Keratinocyte (primary cell): ENCODE data around the gene SF1. TPM values are rescaled to one million over a fixed set of nuclear protein-coding genes. Genes with fewer than 3 reads are reported as not detected.
"Not testable (repeated sequence)": the region's sequence is repeated elsewhere in the genome, so short reads cannot be mapped to it uniquely, and the experiment has no call there.

Experiments used
- DNase-seq: peaks from one replicate; pipeline ENCODE4 v3.0.0-alpha.2; 2011; ENCODE audit warnings: low read depth, missing footprints, low spot score
- FAIRE-seq: peaks from 2 replicates; lab custom pipeline; 2011; peaks lifted over from hg19 to GRCh38; lab: Jason Lieb, UNC
- H2AFZ ChIP-seq: 2 replicates; pipeline ENCODE4 v1.6.0; 2012; ENCODE audit warnings: low read length, control low read depth, inconsistent platforms; ENCODE audit not compliant: control insufficient read depth
- H3K27ac ChIP-seq: 2 replicates; pipeline ENCODE4 v1.5.1; 2011; ENCODE audit warnings: low read length; ENCODE audit not compliant: control insufficient read depth, insufficient read depth
- H3K27me3 ChIP-seq: 3 replicates; pipeline ENCODE4 v1.6.0; 2011; ENCODE audit warnings: low read length; ENCODE audit not compliant: control insufficient read depth, insufficient read depth; ENCODE audit errors: extremely low read depth
- H3K36me3 ChIP-seq, 2 experiments: 2 replicates in 1 of 2; 3 replicates in 1 of 2; pipeline ENCODE4 v1.5.1; 2011; ENCODE audit warnings: low read length in 2 of 2, mild to moderate bottlenecking in 1 of 2; ENCODE audit not compliant: control insufficient read depth in 2 of 2, insufficient read depth in 2 of 2; ENCODE audit errors: extremely low read depth in 1 of 2
- H3K4me1 ChIP-seq: 3 replicates; pipeline ENCODE4 v1.5.1; 2011; ENCODE audit warnings: low read length; ENCODE audit not compliant: control insufficient read depth, insufficient read depth; ENCODE audit errors: extremely low read depth
- H3K4me2 ChIP-seq: 3 replicates; pipeline ENCODE4 v1.6.0; 2011; ENCODE audit warnings: low read depth, low read length; ENCODE audit not compliant: control insufficient read depth, insufficient read depth; ENCODE audit errors: extremely low read depth
- H3K4me3 ChIP-seq, 3 experiments: fragments of 200-600 bp in 1 of 3; sonication (generic) in 1 of 3; 2 replicates in 2 of 3; 3 replicates in 1 of 3; pipeline ENCODE4 v1.5.1; 2011 to 2016; ENCODE audit warnings: low read length in 3 of 3, mild to moderate bottlenecking in 3 of 3, control low read depth in 2 of 3, inconsistent platforms in 1 of 3, low read depth in 1 of 3, mixed read lengths in 1 of 3, mixed run types in 1 of 3, moderate library complexity in 1 of 3; ENCODE audit not compliant: control insufficient read depth in 2 of 3, insufficient read depth in 2 of 3; ENCODE audit errors: extremely low read depth in 1 of 3
- H3K79me2 ChIP-seq: 2 replicates; pipeline ENCODE4 v1.6.0; 2012; ENCODE audit warnings: low read length; ENCODE audit not compliant: control insufficient read depth, insufficient read depth
- H3K9ac ChIP-seq: 3 replicates; pipeline ENCODE4 v1.6.0; 2011; ENCODE audit warnings: low read length; ENCODE audit not compliant: control insufficient read depth, insufficient read depth; ENCODE audit errors: extremely low read depth
- H3K9me1 ChIP-seq: 3 replicates; pipeline ENCODE4 v1.6.0; 2011; ENCODE audit warnings: low read length; ENCODE audit not compliant: control insufficient read depth, insufficient read depth; ENCODE audit errors: extremely low read depth
- H3K9me3 ChIP-seq: 2 replicates; pipeline ENCODE4 v1.5.1; 2012; ENCODE audit warnings: low read depth, low read length; ENCODE audit not compliant: control insufficient read depth
- H4K20me1 ChIP-seq: 3 replicates; pipeline ENCODE4 v1.6.0; 2011; ENCODE audit warnings: low read length; ENCODE audit not compliant: control insufficient read depth, insufficient read depth; ENCODE audit errors: extremely low read depth
- EZH2 ChIP-seq: IDR thresholded peaks from one replicate; pipeline ENCODE4 v1.6.1; 2012; ENCODE audit warnings: inconsistent platforms, mild to moderate bottlenecking, low read length, moderate library complexity
- dilution Hi-C: fragments of 300-500 bp; cut with MboI; formaldehyde crosslinking; loops from one replicate; pipeline ENCODE4 v1.7.0; 2020; ENCODE audit warnings: low sequenced_read_pairs; ENCODE audit not compliant: extremely low pct_ligation_motif_present
- polyA plus RNA-seq, 5 experiments: library from polyadenylated mRNA; depleted of rRNA in 3 of 5; stranded (reverse) in 3 of 5; stranded (forward) in 1 of 5; unstranded in 1 of 5; fragments of >200 nt; gene quantifications; 1 replicate in 1 of 5; 2 replicates in 3 of 5; 3 replicates in 1 of 5; pipeline versions ENCODE4 v1.2.1 to v1.2.3, GENCODE V29; 2011 to 2012; ENCODE audit warnings: missing spikeins in 2 of 5, low read depth in 1 of 5, low replicate concordance in 1 of 5
- TF ChIP-seq, protein P1 (sequence below), 3 experiments: IDR thresholded peaks in 1 of 3; conservative IDR thresholded peaks in 1 of 3; optimal IDR thresholded peaks in 1 of 3; 2 replicates in 2 of 3; 3 replicates in 1 of 3; pipeline versions ENCODE3 to v1.5.1; 2011; ENCODE audit warnings: low read length in 3 of 3, mild to moderate bottlenecking in 3 of 3, moderate library complexity in 2 of 3, control low read depth in 1 of 3, inconsistent platforms in 1 of 3; ENCODE audit not compliant: insufficient read depth in 2 of 3; ENCODE audit errors: extremely low read depth in 1 of 3

SF1 gene
- polyA plus RNA-seq, 1 donor (not counting 4 experiments of a cell fraction or from before 2014, with no cell fraction given) = 54.5 TPM

DNA sequence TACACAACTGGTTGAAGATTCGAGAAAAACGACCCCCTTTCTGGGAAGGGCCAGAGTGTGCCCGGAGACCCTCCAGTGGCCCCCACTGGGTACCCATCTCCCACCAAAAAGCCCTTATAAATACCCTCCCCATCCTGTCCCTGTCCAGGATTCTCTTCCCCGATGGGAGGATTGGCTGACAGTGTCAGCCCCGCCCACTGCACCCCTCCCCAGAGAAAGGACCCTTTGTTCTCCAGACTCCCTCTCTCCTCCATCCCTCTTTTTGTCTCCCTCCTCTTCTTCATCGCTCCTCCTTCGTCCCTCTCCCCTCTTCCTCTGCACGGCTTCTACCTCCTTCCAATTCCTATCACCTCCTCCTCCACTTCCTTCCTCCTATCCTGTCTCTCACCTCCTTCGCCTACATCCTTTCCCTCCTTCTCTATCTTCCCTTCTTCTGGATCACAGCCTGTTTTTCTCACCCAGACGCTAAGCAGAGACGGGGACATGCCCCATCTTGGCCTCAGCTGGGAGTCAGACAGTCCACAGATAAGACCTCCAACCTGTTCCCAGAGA lies 45.3 kb upstream of the SF1 start:
- H4K20me1 ChIP-seq = no peaks in the 10 kb centered on the region
- H3K4me3 ChIP-seq = no peak overlapping the region
- peaks cover 9 to 20% of the 10 kb centered on the region in 2 experiments for H3K36me3 ChIP-seq
- H2AFZ ChIP-seq = no peak overlapping the region
- H3K4me1 ChIP-seq = no peaks in the 10 kb centered on the region
- FAIRE-seq (no peak), DNase-seq (no peak)
- H3K79me2 ChIP-seq = no peaks in the 10 kb centered on the region
- TF ChIP-seq, protein P1, sequence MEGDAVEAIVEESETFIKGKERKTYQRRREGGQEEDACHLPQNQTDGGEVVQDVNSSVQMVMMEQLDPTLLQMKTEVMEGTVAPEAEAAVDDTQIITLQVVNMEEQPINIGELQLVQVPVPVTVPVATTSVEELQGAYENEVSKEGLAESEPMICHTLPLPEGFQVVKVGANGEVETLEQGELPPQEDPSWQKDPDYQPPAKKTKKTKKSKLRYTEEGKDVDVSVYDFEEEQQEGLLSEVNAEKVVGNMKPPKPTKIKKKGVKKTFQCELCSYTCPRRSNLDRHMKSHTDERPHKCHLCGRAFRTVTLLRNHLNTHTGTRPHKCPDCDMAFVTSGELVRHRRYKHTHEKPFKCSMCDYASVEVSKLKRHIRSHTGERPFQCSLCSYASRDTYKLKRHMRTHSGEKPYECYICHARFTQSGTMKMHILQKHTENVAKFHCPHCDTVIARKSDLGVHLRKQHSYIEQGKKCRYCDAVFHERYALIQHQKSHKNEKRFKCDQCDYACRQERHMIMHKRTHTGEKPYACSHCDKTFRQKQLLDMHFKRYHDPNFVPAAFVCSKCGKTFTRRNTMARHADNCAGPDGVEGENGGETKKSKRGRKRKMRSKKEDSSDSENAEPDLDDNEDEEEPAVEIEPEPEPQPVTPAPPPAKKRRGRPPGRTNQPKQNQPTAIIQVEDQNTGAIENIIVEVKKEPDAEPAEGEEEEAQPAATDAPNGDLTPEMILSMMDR (optimal IDR thresholded peaks at IDR 0.05 in 1 of 3, IDR thresholded peaks at IDR 0.05 in 1 of 3, conservative IDR thresholded peaks at IDR 0.05 in 1 of 3; ENCODE audit: extremely low read depth in 1 of 3, insufficient read depth in 2 of 3, low read length in 3 of 3) = no peak
- no peak for TF ChIP-seq EZH2
- dilution Hi-C loops = no loop called here
- no peaks in the 10 kb centered on the region for H3K9me3 ChIP-seq
- no peaks in the 10 kb centered on the region for H3K27me3 ChIP-seq
- H3K9ac ChIP-seq = no peak overlapping the region
- H3K4me2 ChIP-seq = no peak overlapping the region
- no peak overlapping the region for H3K27ac ChIP-seq
- H3K9me1 ChIP-seq = no peaks in the 10 kb centered on the region

DNA sequence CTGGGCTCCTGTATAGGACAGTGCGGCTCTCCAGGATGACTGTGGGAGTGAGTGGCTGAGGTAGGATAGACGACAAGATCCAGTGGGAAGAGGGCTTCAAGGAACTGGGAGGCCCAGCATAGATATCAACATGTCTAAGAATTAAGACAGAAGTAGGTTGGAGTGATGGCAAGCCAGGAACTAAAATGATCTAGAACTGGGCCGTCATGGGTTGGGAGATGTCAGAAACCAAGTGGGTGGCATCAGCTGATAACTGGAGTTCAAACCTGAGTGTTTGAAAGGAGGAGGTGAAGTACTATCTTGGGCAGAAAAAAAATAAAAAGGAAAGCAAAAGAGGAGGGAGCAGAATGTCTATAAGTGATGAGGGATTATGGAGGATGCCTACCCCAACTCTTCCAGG lies 39.1 kb upstream of the SF1 start:
- Histone ChIP-seq H3K9me1 (no peaks in the 10 kb centered on the region), H3K36me3 (no peaks in the 10 kb centered on the region), H4K20me1 (no peaks in the 10 kb centered on the region), H3K4me1 (no peaks in the 10 kb centered on the region), H3K9ac (no peak overlapping the region), H3K27me3 (no peaks in the 10 kb centered on the region), H3K9me3 (no peaks in the 10 kb centered on the region), H3K4me2 (no peak overlapping the region), H2AFZ (no peak overlapping the region), H3K27ac (no peak overlapping the region), H3K79me2 (no peaks in the 10 kb centered on the region), H3K4me3 (no peak overlapping the region)
- no peak for FAIRE-seq
- DNase-seq = no peak
- TF ChIP-seq EZH2 = no peak
- TF ChIP-seq, protein P1 (optimal IDR thresholded peaks at IDR 0.05 in 1 of 3, IDR thresholded peaks at IDR 0.05 in 1 of 3, conservative IDR thresholded peaks at IDR 0.05 in 1 of 3; ENCODE audit: extremely low read depth in 1 of 3, insufficient read depth in 2 of 3, low read length in 3 of 3) = no peak
- dilution Hi-C loops = no loop called here

DNA sequence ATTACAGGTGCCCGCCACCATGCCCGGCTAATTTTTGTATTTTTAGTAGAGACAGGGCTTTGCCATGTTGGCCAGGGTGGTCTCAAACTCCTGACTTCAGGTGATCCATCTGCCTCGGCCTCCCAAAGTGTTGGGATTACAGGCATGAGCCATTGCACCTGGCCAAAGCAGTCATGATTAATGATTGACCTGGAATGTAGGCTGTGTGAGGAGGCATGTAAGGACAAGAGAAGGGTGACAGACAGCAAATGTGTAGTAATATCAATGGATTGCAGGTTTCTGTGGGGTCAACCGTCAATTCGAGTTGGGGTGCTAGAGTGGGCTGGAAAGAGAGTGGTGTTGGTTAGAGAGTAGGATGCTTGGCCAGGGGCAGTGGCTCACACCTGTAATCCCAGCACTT lies 37.1 kb upstream of the SF1 start:
- H3K9me3 ChIP-seq, H3K4me3 ChIP-seq, dilution Hi-C loops, H3K27me3 ChIP-seq, H4K20me1 ChIP-seq, H3K4me1 ChIP-seq, H3K36me3 ChIP-seq, H3K4me2 ChIP-seq, FAIRE-seq, H3K79me2 ChIP-seq, H3K27ac ChIP-seq, H3K9me1 ChIP-seq, H2AFZ ChIP-seq, DNase-seq, H3K9ac ChIP-seq: not testable (repeated sequence)
